Measurements from ENCODE around the gene CARD16.

The CARD16 gene

DNA sequence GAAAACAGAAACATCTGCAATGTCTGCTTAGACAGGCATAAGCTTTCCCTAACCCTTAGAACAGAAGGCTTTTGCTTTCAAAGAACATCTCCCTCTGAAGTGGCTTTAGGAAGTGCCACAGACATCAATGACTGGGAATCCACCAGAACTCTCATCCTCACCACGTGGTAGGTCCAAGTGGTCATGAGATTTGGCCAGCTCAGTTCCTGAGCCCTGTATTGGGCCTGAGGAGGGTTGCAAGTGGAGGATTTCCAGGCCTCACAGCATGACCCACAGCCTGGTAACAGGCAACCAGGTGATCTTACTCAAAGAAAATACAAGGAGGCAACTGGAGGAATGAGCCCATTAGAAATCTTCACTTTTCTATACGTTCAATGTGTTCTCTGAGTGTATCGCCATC, 11.8 kb downstream of the CARD16 start:
- Histone ChIP-seq H3K4me2 (ENCODE audit: low read depth, low read length, poor library complexity, severe bottlenecking) (peak overlapping the region; percentile 61), H3K9me3 (ENCODE audit: insufficient read depth, low read depth, low read length) (no peaks in the 10 kb centered on the region), H3K4me3 (ENCODE audit: low read length, poor library complexity, severe bottlenecking) (no peak overlapping the region), H3F3A (ENCODE audit: low read depth) (no peaks in the 10 kb centered on the region), H3K9me2 (replicated peaks; ENCODE audit: low read depth, low read length) (no peaks in the 10 kb centered on the region), H3K4me1 (ENCODE audit: insufficient read depth, low read length, poor library complexity, severe bottlenecking) (peaks cover 19% of the 10 kb centered on the region), H3K9ac (ENCODE audit: low read depth, low read length, poor library complexity, severe bottlenecking) (no peak overlapping the region), H3K79me2 (ENCODE audit: insufficient read depth, low read length) (no peaks in the 10 kb centered on the region), H2AFZ (ENCODE audit: low read length) (no peak overlapping the region), H4K20me1 (ENCODE audit: insufficient read depth, low read length, poor library complexity, severe bottlenecking) (no peaks in the 10 kb centered on the region), H3K27me3 (ENCODE audit: insufficient read depth, low read length, poor library complexity, severe bottlenecking) (no peaks in the 10 kb centered on the region), H3K36me3 (ENCODE audit: insufficient read depth, low read length) (no peaks in the 10 kb centered on the region)
- TF ChIP-seq EZH2phosphoT487 (IDR thresholded peaks at IDR 0.05; ENCODE audit: borderline replicate concordance) = no peak
- TF ChIP-seq, protein P1, sequence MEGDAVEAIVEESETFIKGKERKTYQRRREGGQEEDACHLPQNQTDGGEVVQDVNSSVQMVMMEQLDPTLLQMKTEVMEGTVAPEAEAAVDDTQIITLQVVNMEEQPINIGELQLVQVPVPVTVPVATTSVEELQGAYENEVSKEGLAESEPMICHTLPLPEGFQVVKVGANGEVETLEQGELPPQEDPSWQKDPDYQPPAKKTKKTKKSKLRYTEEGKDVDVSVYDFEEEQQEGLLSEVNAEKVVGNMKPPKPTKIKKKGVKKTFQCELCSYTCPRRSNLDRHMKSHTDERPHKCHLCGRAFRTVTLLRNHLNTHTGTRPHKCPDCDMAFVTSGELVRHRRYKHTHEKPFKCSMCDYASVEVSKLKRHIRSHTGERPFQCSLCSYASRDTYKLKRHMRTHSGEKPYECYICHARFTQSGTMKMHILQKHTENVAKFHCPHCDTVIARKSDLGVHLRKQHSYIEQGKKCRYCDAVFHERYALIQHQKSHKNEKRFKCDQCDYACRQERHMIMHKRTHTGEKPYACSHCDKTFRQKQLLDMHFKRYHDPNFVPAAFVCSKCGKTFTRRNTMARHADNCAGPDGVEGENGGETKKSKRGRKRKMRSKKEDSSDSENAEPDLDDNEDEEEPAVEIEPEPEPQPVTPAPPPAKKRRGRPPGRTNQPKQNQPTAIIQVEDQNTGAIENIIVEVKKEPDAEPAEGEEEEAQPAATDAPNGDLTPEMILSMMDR (conservative IDR thresholded peaks at IDR 0.05; ENCODE audit: low read length) = no peak

DNA sequence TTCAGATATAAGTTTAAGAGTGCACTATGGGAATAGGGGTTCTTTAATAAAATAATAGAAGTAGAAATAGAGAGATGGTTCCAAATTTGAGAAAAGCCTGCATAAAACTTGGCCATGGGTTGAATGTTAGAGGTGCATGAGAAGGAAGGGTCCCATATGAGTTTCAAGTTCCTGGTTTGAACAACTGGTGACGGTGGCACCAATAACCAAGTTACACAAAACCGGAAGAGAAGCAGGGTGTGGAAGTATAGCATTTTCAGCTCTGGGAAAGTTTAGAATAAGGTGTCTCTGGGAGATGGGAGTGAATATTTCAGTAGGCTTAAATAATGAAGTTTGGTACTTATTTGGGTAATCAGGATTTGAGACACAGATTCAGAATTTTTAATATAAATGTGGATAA, 12.6 kb downstream of the CARD16 start:
- H3K36me3 ChIP-seq (ENCODE audit: insufficient read depth, low read length) = no peaks in the 10 kb centered on the region
- no peak overlapping the region for H3K4me3 ChIP-seq (ENCODE audit: low read length, poor library complexity, severe bottlenecking)
- no peak overlapping the region for H3K4me2 ChIP-seq (ENCODE audit: low read depth, low read length, poor library complexity, severe bottlenecking)

DNA sequence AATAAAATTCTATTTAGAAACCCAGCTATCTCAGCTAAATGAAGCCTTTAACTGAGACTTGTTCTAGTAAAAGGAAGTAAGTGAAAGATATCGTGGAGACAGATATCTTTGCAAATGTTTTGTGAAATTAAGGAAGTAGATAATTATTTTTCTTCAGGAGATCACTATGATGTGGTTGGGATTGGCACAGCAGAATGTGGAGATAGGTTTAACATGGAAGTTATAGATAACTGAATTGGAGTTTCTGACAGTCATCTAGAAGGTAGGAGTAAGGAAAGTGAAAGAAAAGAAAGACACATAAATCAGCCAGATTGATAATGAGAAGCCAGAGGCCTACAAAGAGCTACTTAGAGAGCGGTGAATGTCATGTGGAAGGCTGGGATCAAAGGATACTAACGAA, 17.5 kb downstream of the CARD16 start:
- no peaks in the 10 kb centered on the region for H4K20me1 ChIP-seq (ENCODE audit: insufficient read depth, low read length, poor library complexity, severe bottlenecking)
- peak overlapping the region; percentile 83 for H2AFZ ChIP-seq (ENCODE audit: low read length)
- no peaks in the 10 kb centered on the region for H3K9me3 ChIP-seq (ENCODE audit: insufficient read depth, low read depth, low read length)
- H3K36me3 ChIP-seq (ENCODE audit: insufficient read depth, low read length) = no peaks in the 10 kb centered on the region
- H3K27me3 ChIP-seq (ENCODE audit: insufficient read depth, low read length, poor library complexity, severe bottlenecking) = no peaks in the 10 kb centered on the region
- H3K4me2 ChIP-seq (ENCODE audit: low read depth, low read length, poor library complexity, severe bottlenecking) = peak overlapping the region; percentile 64
- H3K9me2 ChIP-seq (replicated peaks; ENCODE audit: low read depth, low read length) = no peaks in the 10 kb centered on the region
- TF ChIP-seq, protein P1 (conservative IDR thresholded peaks at IDR 0.05; ENCODE audit: low read length) = no peak
- TF ChIP-seq EZH2phosphoT487 (IDR thresholded peaks at IDR 0.05; ENCODE audit: borderline replicate concordance) = no peak
- no peak overlapping the region for H3K9ac ChIP-seq (ENCODE audit: low read depth, low read length, poor library complexity, severe bottlenecking)
- H3F3A ChIP-seq (ENCODE audit: low read depth) = no peaks in the 10 kb centered on the region
- H3K4me3 ChIP-seq (ENCODE audit: low read length, poor library complexity, severe bottlenecking) = peak overlapping the region; percentile 46
- no peaks in the 10 kb centered on the region for H3K79me2 ChIP-seq (ENCODE audit: insufficient read depth, low read length)
- H3K4me1 ChIP-seq (ENCODE audit: insufficient read depth, low read length, poor library complexity, severe bottlenecking) = no peaks in the 10 kb centered on the region

More for the DNA sequence above, 12.6 kb downstream of the CARD16 start:
- Histone ChIP-seq H3F3A (ENCODE audit: low read depth) (no peaks in the 10 kb centered on the region), H3K9ac (ENCODE audit: low read depth, low read length, poor library complexity, severe bottlenecking) (no peak overlapping the region), H3K4me1 (ENCODE audit: insufficient read depth, low read length, poor library complexity, severe bottlenecking) (peaks cover 19% of the 10 kb centered on the region), H3K79me2 (ENCODE audit: insufficient read depth, low read length) (no peaks in the 10 kb centered on the region), H4K20me1 (ENCODE audit: insufficient read depth, low read length, poor library complexity, severe bottlenecking) (no peaks in the 10 kb centered on the region), H3K9me3 (ENCODE audit: insufficient read depth, low read depth, low read length) (no peaks in the 10 kb centered on the region), H3K9me2 (replicated peaks; ENCODE audit: low read depth, low read length) (no peaks in the 10 kb centered on the region), H2AFZ (ENCODE audit: low read length) (no peak overlapping the region), H3K27me3 (ENCODE audit: insufficient read depth, low read length, poor library complexity, severe bottlenecking) (no peaks in the 10 kb centered on the region)
- TF ChIP-seq EZH2phosphoT487 (IDR thresholded peaks at IDR 0.05; ENCODE audit: borderline replicate concordance) = no peak
- TF ChIP-seq, protein P1 (conservative IDR thresholded peaks at IDR 0.05; ENCODE audit: low read length) = no peak
